Lung (tissue), 12 donors: ENCODE results near the gene KIAA0232. TPM values are rescaled to one million over a fixed set of nuclear protein-coding genes. Genes with fewer than 3 reads are reported as not detected.

ENCODE experiments used
- ATAC-seq: fragments of 200-7000 bp; cut with Tn5 transposase; one replicate; pipeline ENCODE4 v1.9.1; 2020; ENCODE audit warnings: moderate number of reproducible peaks; ENCODE audit not compliant: insufficient read depth, low FRiP score
- DNase-seq, 3 donors: peaks; one replicate each; pipeline ENCODE4 v3.0.0-alpha.2; 2013 to 2017
- H3K27ac ChIP-seq, 2 donors: one replicate each; pipeline ENCODE4 v1.5.1; 2013; ENCODE audit warnings: mild to moderate bottlenecking in 2 of 2, moderate library complexity in 2 of 2, control low read depth in 1 of 2, inconsistent platforms in 1 of 2, low read depth in 1 of 2, low read length in 1 of 2
- H3K27me3 ChIP-seq, 3 donors: one replicate each; pipeline ENCODE4 v1.5.1; 2013; ENCODE audit warnings: low read length in 2 of 3; ENCODE audit not compliant: control insufficient read depth in 3 of 3, insufficient read depth in 3 of 3
- H3K36me3 ChIP-seq, 4 donors: one replicate each; pipeline ENCODE4 v1.5.1; 2013; ENCODE audit warnings: low read length in 4 of 4, mild to moderate bottlenecking in 1 of 4, moderate library complexity in 1 of 4; ENCODE audit not compliant: control insufficient read depth in 4 of 4, insufficient read depth in 4 of 4
- H3K4me1 ChIP-seq, 5 donors: one replicate each; pipeline ENCODE4 v1.5.1; 2013; ENCODE audit warnings: low read length in 5 of 5, mild to moderate bottlenecking in 2 of 5, moderate library complexity in 1 of 5; ENCODE audit not compliant: control insufficient read depth in 5 of 5, insufficient read depth in 5 of 5
- H3K4me3 ChIP-seq: one replicate; pipeline ENCODE4 v1.5.1; 2013; ENCODE audit warnings: mild to moderate bottlenecking, control low read depth, moderate library complexity
- H3K9ac ChIP-seq, 2 donors: one replicate each; pipeline ENCODE4 v1.5.1; 2013; ENCODE audit warnings: low read length in 2 of 2, control low read depth in 1 of 2; ENCODE audit not compliant: insufficient read depth in 1 of 2
- H3K9me3 ChIP-seq, 4 donors: one replicate each; pipeline ENCODE4 v1.5.1; 2013; ENCODE audit warnings: low read length in 3 of 4, mild to moderate bottlenecking in 1 of 4, moderate library complexity in 1 of 4; ENCODE audit not compliant: control insufficient read depth in 4 of 4, insufficient read depth in 3 of 4
- WGBS, 2 donors: extraction: QIAGEN DNeasy Blood & Tissue Kit; methylation state at CpG; one replicate each; pipeline ENCODE4 v1.1.7; 2013; 5-methylcytosine and 5-hydroxymethylcytosine counted together
- polyA plus RNA-seq, 2 donors: library from polyadenylated mRNA; stranded (reverse); fragments of 200-250 nt; gene quantifications; one replicate each; pipeline ENCODE4 v1.2.1, GENCODE V29; 2013
- total RNA-seq, 2 donors: library from RNA; depleted of rRNA in 1 of 2; stranded (reverse); fragments of >200 nt in 1 of 2; gene quantifications; one replicate each; pipeline ENCODE4 v1.2.1, GENCODE V29; 2014 to 2021
- TF ChIP-seq, protein P1 (sequence below): IDR thresholded peaks from 2 replicates; pipeline ENCODE4 v1.5.1; 2012; ENCODE audit warnings: mild to moderate bottlenecking; ENCODE audit errors: control extremely low read depth, extremely low read depth
- donor health status: control.
- donor health status: control.
- donor health status: Bipolar disorder and iron deficiency.
- donor health status: healthy.
- donor health status: DM: yes; HTN: yes; CAD: no.

Gene KIAA0232
- total and polyA plus RNA-seq, 4 donors = 6.8 to 34.6 (median 18.7) TPM

GRCh38 chr4:6896035-6896434, 113.5 kb downstream of the KIAA0232 start:
- WGBS, 2 donors = 75 to 82% methylated on average over 5 of the region's 5 CpGs
- H3K9ac ChIP-seq = no peak overlapping the region
- peaks cover 0 to 2% (median 0%) of the 10 kb centered on the region in 4 donors for H3K9me3 ChIP-seq
- TF ChIP-seq, protein P1, sequence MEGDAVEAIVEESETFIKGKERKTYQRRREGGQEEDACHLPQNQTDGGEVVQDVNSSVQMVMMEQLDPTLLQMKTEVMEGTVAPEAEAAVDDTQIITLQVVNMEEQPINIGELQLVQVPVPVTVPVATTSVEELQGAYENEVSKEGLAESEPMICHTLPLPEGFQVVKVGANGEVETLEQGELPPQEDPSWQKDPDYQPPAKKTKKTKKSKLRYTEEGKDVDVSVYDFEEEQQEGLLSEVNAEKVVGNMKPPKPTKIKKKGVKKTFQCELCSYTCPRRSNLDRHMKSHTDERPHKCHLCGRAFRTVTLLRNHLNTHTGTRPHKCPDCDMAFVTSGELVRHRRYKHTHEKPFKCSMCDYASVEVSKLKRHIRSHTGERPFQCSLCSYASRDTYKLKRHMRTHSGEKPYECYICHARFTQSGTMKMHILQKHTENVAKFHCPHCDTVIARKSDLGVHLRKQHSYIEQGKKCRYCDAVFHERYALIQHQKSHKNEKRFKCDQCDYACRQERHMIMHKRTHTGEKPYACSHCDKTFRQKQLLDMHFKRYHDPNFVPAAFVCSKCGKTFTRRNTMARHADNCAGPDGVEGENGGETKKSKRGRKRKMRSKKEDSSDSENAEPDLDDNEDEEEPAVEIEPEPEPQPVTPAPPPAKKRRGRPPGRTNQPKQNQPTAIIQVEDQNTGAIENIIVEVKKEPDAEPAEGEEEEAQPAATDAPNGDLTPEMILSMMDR = no peak
- no peak overlapping the region for H3K27ac ChIP-seq
- ATAC-seq (no peak), DNase-seq (no peak)
- no peak overlapping the region for H3K4me3 ChIP-seq
- H3K4me1 ChIP-seq = peaks cover 0 to 14% (median 4%) of the 10 kb centered on the region in 5 donors
- no peaks in the 10 kb centered on the region for H3K36me3 ChIP-seq
- H3K27me3 ChIP-seq = no peaks in the 10 kb centered on the region

GRCh38 chr4:6898763-6899162, 116.2 kb downstream of the KIAA0232 start:
- Histone ChIP-seq H3K9ac (no peak overlapping the region), H3K4me1 (no peaks in the 10 kb centered on the region), H3K36me3 (no peaks in the 10 kb centered on the region), H3K9me3 (peaks cover 0 to 2% (median 0%) of the 10 kb centered on the region in 4 donors), H3K4me3 (no peak overlapping the region), H3K27me3 (no peaks in the 10 kb centered on the region), H3K27ac (no peak overlapping the region)
- ATAC-seq (no peak), DNase-seq (no peak)
- 76 to 78% methylated on average over 3 of the region's 3 CpGs for WGBS, 2 donors
- TF ChIP-seq, protein P1 = no peak

GRCh38 chr4:6900181-6900812, 117.8 kb downstream of the KIAA0232 start:
- Histone ChIP-seq H3K36me3 (no peaks in the 10 kb centered on the region), H3K9me3 (peaks cover 0 to 2% (median 0%) of the 10 kb centered on the region in 4 donors), H3K27me3 (no peaks in the 10 kb centered on the region), H3K9ac (no peak overlapping the region), H3K4me1 (no peaks in the 10 kb centered on the region), H3K27ac (no peak overlapping the region), H3K4me3 (no peak overlapping the region)
- no peak for DNase-seq
- TF ChIP-seq, protein P1 = no peak
- 94 to 97% methylated on average over 10 of the region's 10 CpGs for WGBS, 2 donors
- ATAC-seq = no peak

DNA sequence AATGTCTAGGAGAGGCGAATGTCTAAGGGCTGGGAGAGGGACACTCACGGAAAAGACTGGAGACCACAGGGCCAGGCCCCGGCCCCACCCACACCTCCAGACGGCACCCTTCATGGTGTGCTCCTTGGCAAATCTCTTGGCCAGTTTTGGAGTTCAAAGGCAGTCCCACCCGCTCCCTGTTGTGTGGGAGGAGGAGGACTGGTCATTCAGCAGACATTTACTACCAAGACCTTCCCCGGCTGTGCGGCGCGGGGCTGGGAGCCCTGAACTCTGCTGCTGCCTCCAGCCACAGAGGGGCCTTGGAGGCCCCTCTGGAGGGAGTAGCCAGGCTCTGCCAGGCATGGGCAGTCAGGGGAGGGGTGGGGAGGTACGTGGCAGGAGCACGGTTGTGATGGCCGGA, 118.4 kb downstream of the KIAA0232 start:
- Histone ChIP-seq H3K4me3 (no peak overlapping the region), H3K4me1 (no peaks in the 10 kb centered on the region), H3K36me3 (no peaks in the 10 kb centered on the region), H3K27me3 (no peaks in the 10 kb centered on the region), H3K9me3 (peaks cover 0 to 2% (median 0%) of the 10 kb centered on the region in 4 donors), H3K27ac (no peak overlapping the region), H3K9ac (no peak overlapping the region)
- 92 to 96% methylated on average over 12 of the region's 12 CpGs for WGBS, 2 donors
- TF ChIP-seq, protein P1 = no peak
- no peak for DNase-seq
- ATAC-seq = no peak
